ENCODE results near the gene FGF8. TPM values are rescaled to one million over a fixed set of nuclear protein-coding genes. Genes with fewer than 3 reads are reported as not detected.

The FGF8 gene
- total and polyA plus RNA-seq, 10 of the 15 experiments (the other 5 are each of a cell fraction or from before 2014, with no cell fraction given) = 0.08 to 0.43 (median 0.17) TPM; not detected in 7

GRCh38 chr10:101761226-101761625 is 14.7 kb downstream of the FGF8 start:
- ATAC-seq (no peak), FAIRE-seq (no peak), DNase-seq (ENCODE audit: low read depth, low spot score) (no peak)
- in situ Hi-C loops (cut with MboI) (no loop called here), intact Hi-C loops (cut with micrococcal nuclease; ENCODE audit: unreplicated experiment) (no loop called here)
- Histone ChIP-seq H3K27me3 (replicated peaks in 1 of 2; ENCODE audit: control insufficient read depth in 2 of 2, insufficient read depth in 2 of 2, low read length in 1 of 2) (peaks cover 0 to 3% of the 10 kb centered on the region in 2 experiments; a peak in 2 of 4 replicates), H3K4me3 (no peak overlapping the region), H4K20me1 (ENCODE audit: control insufficient read depth, insufficient read depth) (no peaks in the 10 kb centered on the region), H3K36me3 (ENCODE audit: control insufficient read depth in 2 of 2, insufficient read depth in 2 of 2, low read length in 1 of 2) (no peaks in the 10 kb centered on the region), H3K4me2 (ENCODE audit: control insufficient read depth, insufficient read depth) (no peak overlapping the region), H3K27ac (ENCODE audit: control insufficient read depth, insufficient read depth) (no peak overlapping the region), H3K9ac (ENCODE audit: control insufficient read depth, insufficient read depth, low read length) (no peak overlapping the region), H3K4me1 (ENCODE audit: control insufficient read depth, insufficient read depth, low read length) (no peaks in the 10 kb centered on the region), H3K79me2 (ENCODE audit: control insufficient read depth, insufficient read depth, low read length) (no peaks in the 10 kb centered on the region), H2AFZ (ENCODE audit: control insufficient read depth, low read depth, low read length) (no peak overlapping the region), H3K9me3 (replicated peaks; ENCODE audit: control insufficient read depth, insufficient read depth, low read length) (no peaks in the 10 kb centered on the region)
- WGBS (ENCODE audit: insufficient coverage, insufficient replicate concordance, low lambda C conversion rate, missing lambda C conversion rate) = 19% methylated on average over 9 of the region's 9 CpGs
- ChIA-PET RAD21 (ENCODE audit: unreplicated experiment) (no interaction called here), CTCF (no interaction called here), POLR2A (interaction anchor here (0.6 kb wide), 1 partner anchor 299 kb away, joined by 3 read pairs; no protein-coding TSS in a partner anchor), SMC1A (ENCODE audit: uncharacterized antibody, unreplicated experiment) (interaction anchor here (1.5 kb wide), 1 partner anchor 159 kb away, joined by 3 read pairs; no protein-coding TSS in a partner anchor)
- no TSS peak for BruUV-seq (replicated peaks)
- TF ChIP-seq ZZZ3 (IDR thresholded peaks at IDR 0.05; ENCODE audit: control insufficient read depth, insufficient read length, low read depth) (no peak), SMARCA5 (IDR thresholded peaks at IDR 0.05) (no peak), ETV6 (conservative IDR thresholded peaks at IDR 0.05 in 1 of 2, IDR thresholded peaks at IDR 0.05 in 1 of 2; ENCODE audit: borderline replicate concordance in 1 of 2, low read depth in 1 of 2) (no peak), STAT1 (conservative IDR thresholded peaks at IDR 0.05) (no peak), ZBTB33 (IDR thresholded peaks at IDR 0.05) (no peak), FOXM1 (IDR thresholded peaks at IDR 0.05; ENCODE audit: low read depth, low read length) (no peak), SMC3 (IDR thresholded peaks at IDR 0.05; ENCODE audit: borderline replicate concordance, low read length) (no peak), ZNF384 (IDR thresholded peaks at IDR 0.05; ENCODE audit: borderline replicate concordance, low read depth, low read length) (no peak), RELA (IDR thresholded peaks at IDR 0.05; ENCODE audit: borderline replicate concordance, partially characterized antibody) (no peak), ZNF622 (IDR thresholded peaks at IDR 0.05) (no peak), HCFC1 (IDR thresholded peaks at IDR 0.05; ENCODE audit: low read length) (no peak), HSF1 (IDR thresholded peaks at IDR 0.05; ENCODE audit: low read depth, low read length) (no peak), REST (IDR thresholded peaks at IDR 0.05; ENCODE audit: low read depth, low read length) (no peak), RCOR1 (conservative IDR thresholded peaks at IDR 0.05; ENCODE audit: low read depth, low read length) (no peak)
